SJSA1 (cell line): Measurements from ENCODE around the gene POLR2L. TPM values are rescaled to one million over a fixed set of nuclear protein-coding genes. Genes with fewer than 3 reads are reported as not detected.

Experiments used
- DNase-seq, 2 experiments: peaks; one replicate each; pipeline ENCODE4 v3.0.0-alpha.2; 2015 to 2020; ENCODE audit warnings: low spot score in 2 of 2, low read depth in 1 of 2
- H3K27ac ChIP-seq: fragments of 250-450 bp; sonication (Bioruptor Pico); 2 replicates; pipeline ENCODE4 v1.5.1; 2020; ENCODE audit warnings: mild to moderate bottlenecking, moderate library complexity
- H3K27me3 ChIP-seq: fragments of 250-450 bp; sonication (Bioruptor Pico); replicated peaks from 2 replicates; pipeline ENCODE4 v1.5.1; 2020; ENCODE audit warnings: mild to moderate bottlenecking, moderate library complexity
- H3K36me3 ChIP-seq: fragments of 250-450 bp; sonication (Bioruptor Pico); 2 replicates; pipeline ENCODE4 v1.5.1; 2020; ENCODE audit warnings: mild to moderate bottlenecking
- H3K4me1 ChIP-seq: fragments of 250-450 bp; sonication (Bioruptor Pico); replicated peaks from 2 replicates; pipeline ENCODE4 v1.6.1; 2021; ENCODE audit warnings: mild to moderate bottlenecking
- H3K4me3 ChIP-seq: fragments of 250-450 bp; sonication (Bioruptor Pico); 2 replicates; pipeline ENCODE4 v1.5.1; 2020; ENCODE audit warnings: mild to moderate bottlenecking
- H3K9me3 ChIP-seq: fragments of 250-450 bp; sonication (Bioruptor Pico); replicated peaks from 2 replicates; pipeline ENCODE4 v1.5.1; 2020; ENCODE audit warnings: mild to moderate bottlenecking
- total RNA-seq: library from RNA; depleted of rRNA; stranded (reverse); fragments of >200 nt; shearing (Covaris generic); gene quantifications from 2 replicates; pipeline ENCODE4 v1.2.3, GENCODE V29; 2014

The POLR2L gene
- total RNA-seq, 1 experiment from 2014 or later = 75.8 TPM

DNA sequence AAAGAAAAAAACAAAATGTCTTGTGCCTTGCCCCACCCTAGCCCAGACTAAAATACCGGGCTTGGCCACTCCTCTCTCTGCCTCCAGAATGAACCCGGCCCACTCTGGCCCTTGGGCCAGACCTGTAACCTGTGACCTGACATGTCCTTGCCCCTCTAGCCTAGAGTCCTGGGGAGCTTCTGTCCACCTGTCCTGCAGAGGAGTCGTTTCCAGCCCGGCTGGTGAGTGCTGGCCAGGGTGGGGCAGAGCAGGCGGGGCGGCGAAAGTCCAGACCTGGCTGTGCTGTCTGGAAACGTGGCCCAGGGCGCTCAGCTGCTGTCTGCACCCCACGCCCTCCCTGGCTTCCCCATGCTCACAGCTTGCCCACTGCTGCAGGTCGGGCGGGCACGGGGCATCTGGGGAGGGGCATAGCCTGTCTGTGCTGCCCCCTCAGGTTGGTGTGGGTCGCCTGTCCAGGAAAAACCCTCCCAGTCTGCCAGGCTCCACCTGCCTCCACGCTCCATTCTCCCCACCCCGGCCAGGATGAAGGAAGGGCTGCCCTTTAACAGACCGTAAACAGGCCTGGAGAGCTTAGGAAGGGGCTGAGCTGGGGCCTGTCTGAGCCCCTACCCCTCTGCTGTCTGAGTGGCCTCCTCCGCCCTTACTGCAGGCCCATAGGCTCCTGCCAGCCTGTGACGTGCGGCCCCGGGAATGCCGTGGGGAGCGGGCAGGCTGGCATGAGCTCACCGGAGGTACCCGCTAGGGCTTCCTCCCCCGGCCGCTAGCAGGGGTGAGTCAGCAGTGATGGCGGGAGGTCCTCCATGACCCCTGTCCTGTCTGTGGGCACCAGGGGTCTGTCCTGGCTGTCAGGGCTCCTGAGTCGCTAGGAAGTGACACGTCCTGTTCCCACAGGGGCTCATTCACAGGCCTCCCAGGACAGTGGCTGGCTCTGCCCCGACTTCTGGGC lies 7.7 kb downstream of the POLR2L start:
- H3K27ac ChIP-seq = peak overlapping the region; percentile 57
- H3K4me1 ChIP-seq = peaks cover 48% of the 10 kb centered on the region
- H3K9me3 ChIP-seq = no peaks in the 10 kb centered on the region
- H3K4me3 ChIP-seq = peak overlapping the region; percentile 0; the same call in 1 of the 2 replicates
- peaks cover 14% of the 10 kb centered on the region for H3K27me3 ChIP-seq
- peak; percentile 84 to 88 for DNase-seq
- H3K36me3 ChIP-seq = peaks cover 39% of the 10 kb centered on the region

DNA sequence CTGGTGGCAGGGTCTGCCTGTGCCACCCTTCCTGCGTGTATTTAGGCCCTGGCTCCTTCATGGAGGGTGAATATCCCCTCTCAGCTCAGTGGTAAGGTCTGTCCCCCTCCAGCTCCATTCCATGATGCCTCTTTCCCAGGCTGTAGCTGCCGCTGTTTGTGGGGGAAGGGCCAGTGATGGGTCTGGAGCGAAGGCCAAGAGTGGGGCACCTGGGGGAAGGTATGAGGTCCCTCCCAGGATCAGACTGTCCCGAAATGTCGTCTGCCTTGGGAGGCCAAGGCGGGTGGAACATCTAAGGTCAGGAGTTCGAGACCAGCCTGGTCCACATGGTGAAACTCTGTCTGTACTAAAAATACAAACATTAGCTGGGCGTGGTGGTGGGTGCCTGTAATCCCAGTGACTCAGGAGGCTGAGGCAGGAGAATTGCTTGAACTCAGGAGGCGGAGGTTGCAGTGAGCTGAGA lies 8.4 kb downstream of the POLR2L start:
- H3K4me3 ChIP-seq = peak overlapping the region; percentile 80
- H3K27ac ChIP-seq = peak overlapping the region; percentile 57
- DNase-seq = no peak
- H3K27me3 ChIP-seq = peaks cover 21% of the 10 kb centered on the region
- H3K4me1 ChIP-seq = peaks cover 50% of the 10 kb centered on the region
- peaks cover 31% of the 10 kb centered on the region for H3K36me3 ChIP-seq
- H3K9me3 ChIP-seq = no peaks in the 10 kb centered on the region

DNA sequence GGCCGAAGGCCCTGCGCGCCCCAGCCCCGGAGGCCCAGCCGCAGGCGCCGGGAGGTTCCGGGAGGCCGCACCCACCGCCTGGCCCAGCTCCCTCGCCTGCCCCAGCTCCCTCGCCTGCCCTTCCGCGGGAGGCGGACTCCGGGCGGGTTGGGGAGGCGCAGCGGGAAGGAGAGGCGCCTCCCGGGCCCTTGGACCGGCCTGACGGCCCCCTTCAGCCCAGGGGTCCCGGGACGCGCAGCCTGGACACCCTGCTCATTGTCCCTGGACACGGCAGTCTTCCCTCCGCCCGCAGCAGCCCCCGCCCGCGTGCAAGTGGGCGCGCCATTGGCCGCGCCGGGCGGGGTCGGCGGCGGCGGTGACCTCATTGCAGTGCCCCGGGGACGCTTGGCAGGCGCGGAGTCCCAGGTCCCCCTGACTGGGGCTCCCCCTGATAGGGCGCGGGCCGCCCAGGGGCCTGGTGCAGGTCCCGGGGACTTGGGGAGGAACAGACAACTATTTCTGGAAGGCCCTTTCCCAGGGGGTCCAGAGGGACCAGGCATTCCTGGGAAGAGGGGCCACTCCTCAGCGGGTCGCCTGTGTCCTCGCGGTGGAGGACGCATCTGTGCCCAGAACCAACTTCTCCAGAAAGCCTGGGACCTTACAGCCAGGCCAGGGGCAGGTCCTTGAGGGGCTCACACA lies 9.1 kb downstream of the POLR2L start:
- peak overlapping the region; percentile 80 for H3K4me3 ChIP-seq
- H3K4me1 ChIP-seq = peaks cover 50% of the 10 kb centered on the region
- peaks cover 22% of the 10 kb centered on the region for H3K27me3 ChIP-seq
- no peaks in the 10 kb centered on the region for H3K9me3 ChIP-seq
- DNase-seq = peak in 1 of 2 experiments; percentile 71
- peak overlapping the region; percentile 57 for H3K27ac ChIP-seq
- H3K36me3 ChIP-seq = peaks cover 25% of the 10 kb centered on the region

DNA sequence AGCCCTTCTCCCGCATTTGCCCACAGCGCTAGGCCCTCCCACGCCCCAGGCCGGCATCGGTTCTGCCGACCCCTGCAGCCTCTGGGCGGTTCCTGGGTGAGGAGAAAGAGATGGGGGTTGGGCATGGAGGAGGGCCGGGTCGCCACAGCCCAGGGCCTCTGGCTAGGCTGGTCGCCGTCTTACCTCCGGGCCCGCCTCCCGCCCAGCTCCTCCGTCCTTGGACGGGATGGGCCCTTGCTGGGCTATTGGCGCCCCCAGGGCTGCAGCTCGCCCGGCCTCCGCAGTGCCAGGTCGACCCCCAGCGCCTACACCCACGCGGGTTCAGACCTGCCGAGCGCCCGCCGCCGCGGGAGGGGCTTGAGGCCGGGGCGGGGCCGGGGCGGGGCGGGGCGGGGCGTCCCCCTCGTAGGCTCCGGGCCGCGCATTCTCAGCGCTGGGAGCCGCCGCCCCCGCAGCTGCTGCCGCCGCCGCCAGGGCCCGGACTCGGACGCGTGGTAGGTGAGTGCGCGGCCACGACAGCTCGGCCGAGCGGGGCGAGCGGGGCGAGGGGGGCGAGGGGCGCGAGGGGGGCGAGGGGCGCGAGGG lies 9.7 kb downstream of the POLR2L start, which contains the start of gene CD151:
CD151 (plus strand) TSS at position 424 of the 585 bp plus-strand sequence. CDS start 3,118 bp downstream, outside the sequence.
- peak within 1 kb of the TSS; percentile 57 for H3K27ac ChIP-seq
- H3K4me1 ChIP-seq = peaks cover 47% of the 10 kb centered on the region
- DNase-seq = no peak

DNA sequence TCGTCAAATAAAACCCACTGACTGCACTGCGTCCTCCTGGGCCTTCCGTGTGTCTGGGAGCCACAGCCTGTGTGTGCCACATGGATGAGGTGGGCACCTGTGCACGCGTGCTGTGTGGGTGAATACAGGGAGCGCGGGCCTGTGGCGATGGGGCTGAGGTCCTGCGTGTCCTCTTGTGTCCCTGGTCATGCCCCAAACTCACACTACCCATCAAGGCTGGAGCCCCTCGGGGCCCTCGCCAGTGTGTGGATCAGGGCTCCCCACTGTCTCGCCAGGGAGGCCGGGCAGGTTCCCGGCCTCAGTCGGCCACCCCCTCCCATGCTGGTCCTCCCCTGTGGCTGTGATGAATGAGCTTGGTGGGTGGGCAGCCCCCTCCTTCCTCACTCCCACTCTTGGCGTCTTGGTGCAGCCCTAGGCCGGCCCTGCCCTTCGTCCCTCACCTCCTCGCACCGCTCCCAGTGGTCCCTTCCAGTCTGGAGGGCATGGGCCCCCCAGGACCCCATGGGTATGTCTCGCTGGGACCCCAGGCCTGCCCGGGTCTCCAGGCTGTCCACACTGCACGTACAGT lies 10.3 kb downstream of the POLR2L start:
- Histone ChIP-seq H3K4me1 (peaks cover 47% of the 10 kb centered on the region), H3K27me3 (peaks cover 22% of the 10 kb centered on the region), H3K36me3 (peaks cover 15% of the 10 kb centered on the region), H3K27ac (no peak overlapping the region), H3K9me3 (no peaks in the 10 kb centered on the region), H3K4me3 (peak overlapping the region; percentile 80)
- DNase-seq = no peak

More for the DNA sequence above, 9.7 kb downstream of the POLR2L start, which contains the start of gene CD151:
- H3K27me3 ChIP-seq = peaks cover 22% of the 10 kb centered on the region
- H3K4me3 ChIP-seq = peak within 1 kb of the TSS; percentile 80
- H3K9me3 ChIP-seq = no peaks in the 10 kb centered on the region
- H3K36me3 ChIP-seq = peaks cover 21% of the 10 kb centered on the region

DNA sequence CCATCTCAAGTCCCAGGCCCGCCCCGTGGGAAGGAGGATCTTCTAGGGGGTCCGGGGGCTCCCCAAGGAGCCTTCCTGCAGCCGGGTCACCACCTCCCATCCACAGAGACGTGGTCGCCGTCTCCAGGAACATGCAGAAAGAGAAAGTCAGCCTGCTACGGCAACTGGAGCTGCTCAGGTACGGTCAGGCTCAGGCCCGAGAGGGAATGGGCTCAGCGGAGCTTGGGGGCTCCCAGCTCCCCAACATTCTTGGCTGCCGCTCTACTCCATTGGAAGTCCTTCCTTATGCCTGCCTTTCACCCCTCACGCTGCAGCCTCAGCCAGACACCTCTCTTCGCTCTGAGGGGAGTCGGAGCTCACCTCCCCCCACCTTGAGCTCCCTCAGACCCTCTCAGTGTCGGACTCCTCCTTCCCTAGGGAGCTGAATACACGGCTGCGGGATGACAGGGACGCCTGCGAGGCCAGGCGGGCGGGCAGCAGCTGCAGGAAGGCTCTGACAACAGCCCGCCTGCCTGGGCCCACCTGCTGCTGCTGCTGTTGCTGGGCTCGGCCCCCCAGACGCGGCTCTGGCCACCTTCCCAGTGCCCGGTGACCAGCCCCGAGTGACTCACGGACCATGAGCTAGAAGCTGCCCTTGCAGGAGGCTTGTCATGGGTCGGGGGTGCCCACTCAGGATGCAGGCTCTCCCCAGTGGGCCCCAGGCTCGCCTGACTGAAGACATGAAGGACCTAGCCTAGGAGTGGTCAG lies 11.0 kb downstream of the POLR2L start:
- Histone ChIP-seq H3K4me3 (no peak overlapping the region), H3K4me1 (peaks cover 47% of the 10 kb centered on the region), H3K36me3 (peaks cover 7% of the 10 kb centered on the region), H3K27ac (no peak overlapping the region), H3K27me3 (peaks cover 22% of the 10 kb centered on the region), H3K9me3 (no peaks in the 10 kb centered on the region)
- no peak for DNase-seq

DNA sequence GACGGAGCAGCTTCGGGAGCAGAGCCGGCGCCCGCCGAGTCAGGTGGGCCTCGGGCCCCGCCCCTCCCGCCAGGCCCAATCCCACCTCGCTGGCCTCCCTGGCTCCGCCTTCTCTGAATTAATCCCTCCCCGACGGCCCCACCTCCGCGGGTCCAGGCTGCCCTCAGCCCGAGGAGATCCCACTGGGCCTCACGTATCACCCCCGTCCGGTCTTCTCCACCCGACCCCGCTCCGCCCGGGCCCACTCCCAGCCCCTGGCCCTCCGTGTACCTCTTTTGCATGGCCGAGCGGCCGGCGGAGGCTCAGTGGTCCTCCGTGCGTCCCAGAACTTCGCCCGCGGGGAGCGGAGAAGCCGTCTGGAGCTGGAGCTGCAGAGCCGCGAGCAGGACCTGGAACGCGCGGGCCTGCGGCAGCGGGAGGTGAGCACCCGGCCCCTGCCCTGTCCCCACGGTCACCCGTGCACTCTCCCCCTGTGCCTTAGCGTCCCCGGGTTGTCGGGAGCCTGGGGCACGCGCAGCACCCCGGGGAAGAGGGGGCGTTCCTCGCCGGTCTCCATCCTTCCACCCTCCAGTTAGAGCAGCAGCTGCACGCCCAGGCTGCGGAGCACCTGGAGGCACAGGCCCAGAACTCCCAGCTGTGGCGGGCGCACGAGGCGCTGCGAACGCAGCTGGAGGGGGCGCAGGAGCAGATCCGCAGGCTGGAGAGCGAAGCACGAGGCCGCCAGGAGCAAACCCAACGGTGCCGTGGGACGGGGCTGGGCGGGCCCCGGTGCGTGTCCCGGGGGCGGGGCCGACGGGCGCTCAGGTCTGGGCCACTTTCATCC lies 11.8 kb downstream of the POLR2L start:
- no peak for DNase-seq
- peaks cover 47% of the 10 kb centered on the region for H3K4me1 ChIP-seq
- 0 out of 2 replicates have a peak, but pooled peaks cover 5% of the 10 kb centered on the region for H3K36me3 ChIP-seq
- peaks cover 22% of the 10 kb centered on the region for H3K27me3 ChIP-seq
- no peak overlapping the region; the same call in 1 of the 2 replicates for H3K4me3 ChIP-seq
- H3K9me3 ChIP-seq = no peaks in the 10 kb centered on the region
- H3K27ac ChIP-seq = no peak overlapping the region

DNA sequence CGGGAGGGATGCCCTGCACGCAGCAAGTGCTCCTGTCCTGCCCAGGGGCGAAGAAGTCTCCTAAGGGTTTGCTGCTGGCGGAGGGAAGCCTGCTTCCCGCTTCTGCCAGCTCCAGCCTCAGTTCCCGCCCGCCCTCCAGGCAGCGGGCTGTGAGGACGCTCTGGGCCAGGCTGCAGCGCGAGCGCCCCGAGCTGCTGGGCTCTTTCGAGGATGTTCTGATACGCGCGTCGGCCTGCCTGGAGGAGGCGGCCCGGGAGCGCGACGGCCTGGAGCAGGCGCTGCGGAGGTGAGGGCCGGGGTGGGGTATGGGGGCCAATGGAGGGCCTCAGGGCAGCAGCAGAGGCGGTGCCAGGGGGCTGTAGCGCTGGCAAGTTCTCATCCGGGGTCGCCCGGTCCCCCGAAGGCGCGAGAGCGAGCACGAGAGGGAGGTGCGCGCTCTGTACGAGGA lies 12.5 kb downstream of the POLR2L start:
- DNase-seq = no peak
- no peaks in the 10 kb centered on the region for H3K9me3 ChIP-seq
- 0 out of 2 replicates have a peak, but pooled peaks cover 5% of the 10 kb centered on the region for H3K36me3 ChIP-seq
- H3K4me3 ChIP-seq = no peak overlapping the region; the same call in 1 of the 2 replicates
- H3K27ac ChIP-seq = no peak overlapping the region
- peaks cover 42% of the 10 kb centered on the region for H3K4me1 ChIP-seq
- peaks cover 22% of the 10 kb centered on the region for H3K27me3 ChIP-seq

DNA sequence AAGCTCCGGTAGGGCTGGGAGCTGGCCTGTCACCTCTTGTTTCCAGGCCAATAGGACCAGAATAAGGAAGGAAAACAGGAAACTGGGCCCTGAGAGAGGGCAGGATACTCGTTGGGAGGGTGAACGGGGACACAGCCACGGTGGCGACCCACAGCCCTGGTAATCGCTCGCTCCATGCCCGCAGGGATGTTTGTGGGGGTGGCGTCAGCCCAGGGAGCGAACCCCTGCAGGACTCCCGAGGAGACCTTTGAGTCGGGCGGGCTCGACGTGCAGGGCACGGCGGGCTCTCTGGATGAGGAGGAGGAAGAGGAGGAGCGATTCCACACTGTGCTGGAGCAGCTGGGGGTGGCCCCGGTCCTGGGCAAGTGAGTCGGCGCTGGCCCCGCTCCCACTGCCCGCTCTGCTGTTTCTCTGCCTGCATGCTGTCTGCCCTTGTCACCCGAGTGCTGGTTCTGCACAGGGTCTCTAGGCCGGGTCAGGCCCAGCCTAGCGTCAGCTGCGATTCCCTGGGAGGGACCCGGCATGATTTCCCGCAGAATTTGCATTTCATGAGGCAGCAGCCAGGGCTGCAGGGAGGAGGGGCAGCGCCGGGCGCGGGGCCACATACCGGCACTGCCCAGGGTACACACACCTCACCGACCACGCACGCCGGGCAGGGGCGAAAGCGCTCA lies 13.0 kb downstream of the POLR2L start:
- Histone ChIP-seq H3K27ac (no peak overlapping the region), H3K4me1 (peaks cover 36% of the 10 kb centered on the region), H3K4me3 (no peak overlapping the region), H3K9me3 (no peaks in the 10 kb centered on the region), H3K36me3 (0 out of 2 replicates have a peak, but pooled peaks cover 5% of the 10 kb centered on the region), H3K27me3 (peaks cover 22% of the 10 kb centered on the region)
- no peak for DNase-seq

DNA sequence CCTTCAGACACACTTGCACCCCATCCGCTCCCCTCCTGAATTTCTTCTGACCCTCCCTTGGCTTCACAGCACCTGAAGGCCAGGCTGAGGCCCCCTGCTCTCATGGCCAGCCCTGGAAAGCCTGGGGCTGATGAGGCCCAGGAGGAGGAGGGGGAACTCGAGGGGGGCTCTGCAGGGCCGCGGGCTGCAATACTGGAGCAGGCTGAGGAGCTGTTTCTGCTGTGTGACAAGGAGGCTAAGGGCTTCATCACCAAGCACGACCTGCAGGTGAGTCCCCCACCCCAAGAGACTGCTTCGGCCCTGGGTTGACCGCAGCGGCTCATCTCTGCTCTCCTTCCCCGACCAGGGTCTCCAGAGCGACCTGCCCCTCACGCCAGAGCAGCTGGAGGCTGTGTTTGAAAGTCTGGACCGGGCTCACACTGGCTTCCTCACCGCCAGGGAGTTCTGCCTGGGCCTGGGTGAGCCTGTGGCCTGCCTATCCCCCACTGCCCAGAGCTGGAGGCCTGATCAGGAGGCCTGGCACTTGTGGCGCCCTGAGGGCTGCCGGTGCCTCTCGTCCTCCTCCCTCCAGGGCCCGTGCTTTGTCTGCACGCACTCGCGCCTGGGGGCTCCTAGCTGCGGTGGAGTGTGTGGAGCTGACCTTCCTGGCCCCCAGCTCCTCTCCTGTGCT lies 13.7 kb downstream of the POLR2L start:
- Histone ChIP-seq H3K4me1 (peaks cover 29% of the 10 kb centered on the region), H3K36me3 (0 out of 2 replicates have a peak, but pooled peaks cover 2% of the 10 kb centered on the region), H3K27ac (no peak overlapping the region), H3K27me3 (peaks cover 22% of the 10 kb centered on the region), H3K9me3 (no peaks in the 10 kb centered on the region), H3K4me3 (no peak overlapping the region)
- DNase-seq = no peak

DNA sequence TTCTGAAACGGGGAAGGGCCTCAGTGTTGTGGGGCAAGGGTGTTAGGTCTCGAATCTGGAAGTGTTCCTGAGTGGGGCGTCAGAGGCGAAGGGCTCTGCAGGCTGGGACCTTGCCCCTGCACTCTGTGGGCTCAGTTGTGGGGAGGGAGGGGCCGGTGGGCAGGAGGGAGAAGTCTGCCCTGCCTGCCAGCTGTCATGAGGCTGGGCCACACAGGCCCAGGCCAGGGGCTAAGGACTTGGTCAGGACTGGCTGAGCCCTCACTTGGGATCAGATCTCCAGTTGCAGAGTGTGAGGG lies 14.5 kb downstream of the POLR2L start, which contains the start of gene CRACR2B:
CRACR2B (plus strand) TSS at position 23 of the 296 bp plus-strand sequence. CDS start 689 bp downstream, outside the sequence.
- peaks cover 22% of the 10 kb centered on the region for H3K27me3 ChIP-seq
- H3K4me3 ChIP-seq = no peak within 1 kb of the TSS
- no peaks in the 10 kb centered on the region for H3K9me3 ChIP-seq
- DNase-seq = no peak
- no peaks in the 10 kb centered on the region for H3K36me3 ChIP-seq
- no peak within 1 kb of the TSS for H3K27ac ChIP-seq
- H3K4me1 ChIP-seq = peaks cover 27% of the 10 kb centered on the region
